Measurements from ENCODE around the gene SHTN1.

SHTN1 gene

GRCh38 chr10:116984202-116984990 is 20.6 kb downstream of the SHTN1 start:
- DNase-seq (ENCODE audit: low spot score), result no peak

GRCh38 chr10:116980041-116980440 is 24.9 kb downstream of the SHTN1 start:
- no peak for DNase-seq (ENCODE audit: low spot score)

GRCh38 chr10:116978901-116979300 is 26.1 kb downstream of the SHTN1 start:
- DNase-seq (ENCODE audit: low spot score), result peak; percentile 48

GRCh38 chr10:116974456-116975005 is 30.5 kb downstream of the SHTN1 start:
- no peak for DNase-seq (ENCODE audit: low spot score)

GRCh38 chr10:116973946-116974455 is 31.0 kb downstream of the SHTN1 start:
- DNase-seq (ENCODE audit: low spot score), result no peak

DNA sequence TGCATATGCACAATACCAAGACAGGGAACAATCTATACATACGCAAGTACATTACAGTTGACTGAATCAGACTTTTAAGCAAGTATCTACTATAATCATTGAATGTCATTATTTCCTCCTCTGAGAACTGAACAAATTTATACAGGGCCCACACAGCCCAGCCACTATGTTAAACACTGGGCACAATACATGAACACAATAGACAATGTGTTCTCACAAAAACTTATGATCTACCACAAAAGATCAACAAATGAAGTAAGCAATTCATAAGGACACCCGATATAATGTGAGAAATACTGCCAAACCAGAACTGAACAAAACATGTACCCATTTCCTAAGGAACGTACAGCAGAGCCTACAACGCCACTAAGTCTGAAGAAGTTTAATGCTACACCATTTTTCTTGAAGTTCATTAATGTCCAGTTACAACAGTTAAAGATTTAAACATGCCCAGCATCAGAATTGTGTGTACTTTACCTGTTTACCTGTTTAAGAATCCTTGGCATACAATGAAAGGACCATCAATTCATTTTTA is 31.5 kb downstream of the SHTN1 start:
- DNase-seq (ENCODE audit: low spot score), result no peak

DNA sequence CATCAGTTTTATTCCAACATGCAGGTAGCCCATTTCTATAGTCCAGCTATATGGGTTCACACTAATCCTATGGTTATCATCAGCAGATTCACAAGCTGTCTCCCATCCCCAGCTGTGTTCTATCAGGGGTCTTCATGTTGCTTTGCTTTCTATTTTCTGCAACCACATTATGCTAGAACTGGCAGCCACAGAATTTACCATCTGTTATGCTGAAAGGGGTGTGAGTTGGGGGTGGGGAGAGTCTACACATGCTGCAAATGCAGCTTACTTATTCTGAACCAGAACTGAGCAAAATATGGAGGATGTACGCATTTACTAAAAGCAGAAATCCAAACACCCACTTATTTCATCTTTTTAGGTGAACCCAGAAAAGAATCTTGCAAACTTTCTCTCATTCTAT is 32.9 kb downstream of the SHTN1 start:
- no peak for DNase-seq (ENCODE audit: low spot score)

DNA sequence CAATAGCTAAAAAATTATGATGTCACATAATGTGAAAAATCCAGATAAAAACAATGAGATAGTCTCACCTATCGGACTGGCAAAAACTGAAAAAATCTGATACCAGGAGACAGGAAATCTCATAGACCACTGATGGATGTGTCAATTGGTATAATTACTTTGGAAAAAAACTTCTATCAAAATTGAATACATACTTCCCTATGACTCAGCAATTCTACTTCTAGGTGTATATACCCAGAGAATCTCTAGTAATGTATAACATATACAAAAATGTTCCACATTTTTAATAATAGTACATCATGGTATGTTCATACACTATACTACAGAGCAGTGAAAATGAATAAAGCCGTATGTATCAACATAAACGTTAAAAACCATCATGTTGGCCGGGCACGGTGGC is 34.9 kb downstream of the SHTN1 start:
- no peak for DNase-seq (ENCODE audit: low spot score)

GRCh38 chr10:116968331-116968730 is 36.7 kb downstream of the SHTN1 start:
- DNase-seq (ENCODE audit: low spot score), result no peak

DNA sequence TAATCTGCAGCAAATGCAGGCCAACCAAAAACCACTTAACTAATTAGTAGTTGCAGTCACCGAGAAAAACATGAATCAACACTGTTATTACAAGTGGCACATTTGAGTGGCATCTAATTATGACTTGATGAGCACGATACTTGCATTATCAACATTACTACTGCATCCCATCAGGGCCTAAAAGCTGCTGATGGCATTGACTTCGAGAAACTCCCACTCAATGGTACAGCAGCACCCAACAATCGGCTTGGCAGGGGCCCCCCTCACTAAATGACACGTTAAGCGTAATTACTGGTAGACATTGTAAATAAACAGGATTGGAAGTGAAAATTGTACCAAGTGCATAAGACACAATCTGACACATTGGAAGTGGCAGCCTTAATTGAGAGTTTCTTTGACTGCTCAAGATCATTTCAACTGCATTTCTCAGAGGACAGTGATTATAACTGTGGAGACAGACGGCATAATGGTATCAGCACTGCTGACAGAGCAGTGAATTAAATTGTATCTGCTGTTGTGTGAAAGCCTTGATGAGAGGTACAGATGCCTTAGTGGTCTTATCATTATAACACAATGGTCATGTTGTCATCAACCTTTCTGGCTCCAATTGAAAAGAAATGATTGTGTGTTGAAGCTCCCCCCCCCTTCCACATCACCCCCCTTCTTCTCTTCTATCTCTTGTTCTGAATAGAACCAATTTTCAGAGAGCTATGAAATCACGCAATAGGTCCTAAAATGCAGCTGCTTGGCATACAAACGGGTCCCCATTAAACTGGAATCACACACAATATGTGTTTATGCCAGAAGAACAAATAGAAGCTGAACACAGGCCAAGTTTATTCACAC is 43.4 kb downstream of the SHTN1 start:
- DNase-seq (ENCODE audit: low spot score), result peak; percentile 25

DNA sequence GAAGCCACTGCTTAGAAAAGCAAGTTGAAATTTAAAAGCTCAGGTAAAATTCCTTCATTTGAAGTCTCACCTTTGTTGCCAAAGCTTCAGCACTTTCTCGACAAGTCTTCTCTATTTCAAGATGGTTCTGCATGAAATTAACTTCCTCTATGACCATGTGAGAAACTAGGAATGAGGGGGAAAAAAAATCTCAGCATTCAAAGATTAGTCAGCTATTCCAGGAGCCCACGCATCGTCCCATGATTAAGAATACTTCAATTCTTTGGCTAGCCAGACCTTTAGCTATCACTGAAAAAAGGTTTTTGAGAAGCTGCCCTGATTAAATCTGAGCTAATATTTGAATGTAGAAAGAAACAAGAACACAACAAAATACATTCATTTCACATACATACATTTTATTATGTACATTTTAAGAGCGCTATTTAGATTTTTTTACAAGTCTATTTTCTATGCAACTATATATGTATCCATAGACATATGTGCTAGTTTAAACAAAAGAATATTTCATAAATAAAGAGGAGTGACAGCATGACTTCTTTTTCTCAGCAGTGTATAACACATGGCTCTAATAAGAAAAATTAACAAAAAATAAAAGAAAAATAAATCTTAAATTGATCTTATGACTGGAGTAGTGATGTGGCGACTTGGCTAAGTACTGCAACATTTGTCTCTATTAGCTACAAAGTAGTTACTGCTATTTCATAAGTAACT is 44.8 kb downstream of the SHTN1 start:
- DNase-seq (ENCODE audit: low spot score), result no peak

DNA sequence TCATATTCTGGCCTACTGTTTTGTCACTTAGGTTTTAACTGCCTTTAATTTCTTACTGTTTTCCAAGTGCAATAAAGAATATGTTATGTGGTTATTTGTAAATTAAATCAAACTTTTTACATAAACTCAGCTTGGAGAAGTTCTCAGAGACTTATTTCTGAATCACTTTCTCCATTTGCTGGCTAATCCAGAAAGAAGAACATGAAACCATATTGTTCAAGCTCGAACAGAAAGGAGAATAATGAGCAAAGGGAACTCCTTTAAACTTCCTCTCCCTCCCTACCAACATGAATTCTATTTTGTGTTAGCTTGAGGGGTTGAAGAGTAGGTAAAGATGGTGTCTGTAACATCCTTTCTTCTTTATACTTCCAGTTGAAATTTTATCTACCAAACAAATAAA is 52.3 kb downstream of the SHTN1 start:
- DNase-seq (ENCODE audit: low spot score), result no peak

- no peak for DNase-seq (ENCODE audit: low spot score)
Measured at GRCh38 chr10:116948530-116948870, 56.5 kb downstream of the SHTN1 start.

GRCh38 chr10:116947841-116948529 is 57.0 kb downstream of the SHTN1 start:
- DNase-seq (ENCODE audit: low spot score), result no peak

- DNase-seq (ENCODE audit: low spot score), result no peak
Measured at GRCh38 chr10:116944911-116945310, 60.1 kb downstream of the SHTN1 start.

DNA sequence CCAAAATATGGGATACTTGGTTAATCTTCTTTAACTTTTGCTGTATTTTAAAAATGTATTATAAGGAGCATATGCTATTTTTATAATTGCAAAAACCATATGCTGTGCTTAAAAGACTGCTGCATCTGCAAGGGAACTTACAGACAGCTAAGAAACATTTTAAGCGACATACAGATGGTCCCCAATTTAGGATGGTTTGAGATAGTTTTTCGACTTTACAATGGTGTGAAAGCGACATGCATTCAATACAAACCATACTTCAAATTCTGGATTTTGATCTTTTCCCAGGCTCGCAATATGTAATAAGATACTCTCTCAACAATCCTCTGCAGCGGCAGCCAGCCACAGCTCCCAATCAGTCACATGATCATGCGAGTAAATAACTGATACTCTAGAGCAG is 73.2 kb downstream of the SHTN1 start:
- DNase-seq (ENCODE audit: low spot score), result no peak

DNA sequence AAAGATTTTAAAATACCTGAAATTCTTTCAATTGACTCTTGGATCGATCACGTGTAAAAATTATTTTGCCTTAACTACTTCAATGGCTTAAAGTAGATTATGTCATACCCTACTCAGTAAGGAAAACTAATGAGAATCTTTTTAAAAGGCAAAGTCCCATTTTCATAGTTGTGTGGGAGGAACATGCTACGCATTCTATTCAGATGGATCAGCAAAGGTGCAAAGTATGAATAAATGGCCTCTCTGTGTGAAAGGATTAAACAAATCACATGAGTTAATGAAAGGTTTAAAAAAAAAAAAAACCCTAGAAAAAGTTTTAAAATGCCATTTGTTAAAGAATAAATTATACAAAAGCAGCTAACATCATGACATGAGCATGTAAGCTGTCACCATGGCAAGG is 78.6 kb downstream of the SHTN1 start:
- no peak for DNase-seq (ENCODE audit: low spot score)

- no peak for DNase-seq (ENCODE audit: low spot score)
Measured at GRCh38 chr10:116925056-116925455, 79.9 kb downstream of the SHTN1 start.

- DNase-seq (ENCODE audit: low spot score), result no peak
Measured at GRCh38 chr10:116919706-116920105, 85.3 kb downstream of the SHTN1 start.

DNA sequence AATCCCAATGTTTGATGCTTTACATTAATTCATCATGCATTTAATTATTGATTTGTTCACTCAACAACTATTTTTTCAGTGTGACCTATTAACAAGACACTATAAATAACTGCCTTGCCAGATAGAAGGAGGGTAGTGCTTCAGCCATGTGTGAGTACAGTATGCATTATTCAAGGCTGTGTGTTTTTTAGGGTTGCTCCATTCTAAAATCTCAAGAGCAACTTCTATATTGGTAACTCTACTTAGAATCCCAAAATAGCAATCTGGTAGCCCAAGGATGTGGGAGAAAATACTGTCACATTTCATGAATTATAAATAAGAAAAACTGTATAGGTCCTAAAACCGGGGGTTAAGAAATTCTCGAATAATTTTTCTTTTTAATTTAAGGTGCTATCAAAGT is 85.8 kb downstream of the SHTN1 start:
- DNase-seq (ENCODE audit: low spot score), result no peak

GRCh38 chr10:116918583-116918982 is 86.4 kb downstream of the SHTN1 start:
- no peak for DNase-seq (ENCODE audit: low spot score)
